ENCODE data around the gene OR10G8. TPM values are rescaled to one million over a fixed set of nuclear protein-coding genes. Genes with fewer than 3 reads are reported as not detected.

The OR10G8 gene
- total and polyA plus RNA-seq, 2 experiments from 2014 or later: 0.47 TPM; not detected in 1

DNA sequence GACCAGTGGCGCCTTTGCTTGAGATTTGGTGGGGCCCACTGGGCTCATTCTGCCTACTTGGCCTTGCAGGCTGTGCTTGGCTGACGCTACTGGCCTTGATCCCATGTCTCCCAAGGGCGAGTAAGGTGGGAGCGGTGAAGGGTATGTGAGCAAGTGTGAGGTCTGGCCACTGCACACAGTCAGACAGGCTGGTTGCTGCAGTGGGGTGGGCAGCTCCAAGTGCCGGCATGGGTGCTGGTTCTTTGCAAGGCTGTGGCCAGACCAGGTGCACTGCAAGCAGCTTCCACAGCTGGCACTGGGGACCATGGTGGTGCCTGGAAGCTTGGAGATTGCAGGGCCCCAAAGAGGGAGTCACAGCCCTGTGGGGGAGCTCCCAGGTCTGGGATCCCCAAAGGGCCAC, 48.0 kb downstream of the OR10G8 start:
- no peaks in the 10 kb centered on the region for H3K9me2 ChIP-seq (replicated peaks; ENCODE audit: insufficient read depth)
- no peak overlapping the region for H3K4me2 ChIP-seq
- no peak for DNase-seq (ENCODE audit: low spot score)
- no peaks in the 10 kb centered on the region for H3K9me3 ChIP-seq (ENCODE audit: low read depth)
- no peaks in the 10 kb centered on the region for H4K20me1 ChIP-seq (ENCODE audit: insufficient read depth, poor library complexity, severe bottlenecking)
- no peak overlapping the region for H3K27ac ChIP-seq
- TF ChIP-seq EZH2phosphoT487 (IDR thresholded peaks at IDR 0.05; ENCODE audit: low read depth, severe bottlenecking, unreplicated experiment) (no peak), EZH2 (IDR thresholded peaks at IDR 0.05; ENCODE audit: borderline replicate concordance) (no peak)
- TF ChIP-seq, protein P1, sequence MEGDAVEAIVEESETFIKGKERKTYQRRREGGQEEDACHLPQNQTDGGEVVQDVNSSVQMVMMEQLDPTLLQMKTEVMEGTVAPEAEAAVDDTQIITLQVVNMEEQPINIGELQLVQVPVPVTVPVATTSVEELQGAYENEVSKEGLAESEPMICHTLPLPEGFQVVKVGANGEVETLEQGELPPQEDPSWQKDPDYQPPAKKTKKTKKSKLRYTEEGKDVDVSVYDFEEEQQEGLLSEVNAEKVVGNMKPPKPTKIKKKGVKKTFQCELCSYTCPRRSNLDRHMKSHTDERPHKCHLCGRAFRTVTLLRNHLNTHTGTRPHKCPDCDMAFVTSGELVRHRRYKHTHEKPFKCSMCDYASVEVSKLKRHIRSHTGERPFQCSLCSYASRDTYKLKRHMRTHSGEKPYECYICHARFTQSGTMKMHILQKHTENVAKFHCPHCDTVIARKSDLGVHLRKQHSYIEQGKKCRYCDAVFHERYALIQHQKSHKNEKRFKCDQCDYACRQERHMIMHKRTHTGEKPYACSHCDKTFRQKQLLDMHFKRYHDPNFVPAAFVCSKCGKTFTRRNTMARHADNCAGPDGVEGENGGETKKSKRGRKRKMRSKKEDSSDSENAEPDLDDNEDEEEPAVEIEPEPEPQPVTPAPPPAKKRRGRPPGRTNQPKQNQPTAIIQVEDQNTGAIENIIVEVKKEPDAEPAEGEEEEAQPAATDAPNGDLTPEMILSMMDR (IDR thresholded peaks at IDR 0.05; ENCODE audit: poor library complexity): no peak
- no peak overlapping the region for H3K4me3 ChIP-seq
- no peaks in the 10 kb centered on the region for H3K4me1 ChIP-seq (ENCODE audit: insufficient read depth)
- no peaks in the 10 kb centered on the region for H3K27me3 ChIP-seq
- H3K36me3 ChIP-seq (replicated peaks; ENCODE audit: insufficient read depth, low read depth): no peaks in the 10 kb centered on the region
- no peak overlapping the region for H2AFZ ChIP-seq
- H3K79me2 ChIP-seq: no peaks in the 10 kb centered on the region
- 98% methylated on average over 5 of the region's 5 CpGs for WGBS (ENCODE audit: low lambda C conversion rate, missing lambda C conversion rate)

DNA sequence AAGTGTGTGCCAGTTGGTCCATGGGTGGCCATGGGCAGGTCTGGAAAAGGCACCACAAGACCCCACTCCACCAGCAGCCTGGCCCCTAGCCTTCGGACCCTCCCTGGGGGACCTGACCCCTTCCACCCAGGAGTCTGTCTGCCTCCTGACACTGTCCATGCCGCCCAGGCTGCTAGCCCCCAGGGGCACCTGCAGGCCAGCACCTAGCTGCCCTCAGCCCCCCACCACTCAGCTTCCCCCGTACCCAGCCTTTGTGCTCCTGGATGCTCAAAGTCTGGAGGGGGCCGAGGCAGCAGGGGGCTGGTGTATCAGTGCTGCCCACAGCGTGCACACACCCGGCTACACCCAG, 48.9 kb downstream of the OR10G8 start:
- Histone ChIP-seq H3K9me2 (replicated peaks; ENCODE audit: insufficient read depth) (no peaks in the 10 kb centered on the region), H4K20me1 (ENCODE audit: insufficient read depth, poor library complexity, severe bottlenecking) (no peaks in the 10 kb centered on the region), H3K27me3 (no peaks in the 10 kb centered on the region), H3K27ac (no peak overlapping the region), H3K4me1 (ENCODE audit: insufficient read depth) (no peaks in the 10 kb centered on the region), H3K79me2 (no peaks in the 10 kb centered on the region), H3K4me2 (no peak overlapping the region), H3K9me3 (ENCODE audit: low read depth) (no peaks in the 10 kb centered on the region), H3K4me3 (no peak overlapping the region), H3K36me3 (replicated peaks; ENCODE audit: insufficient read depth, low read depth) (no peaks in the 10 kb centered on the region), H2AFZ (no peak overlapping the region)
- 93% methylated on average over 6 of the region's 6 CpGs for WGBS (ENCODE audit: low lambda C conversion rate, missing lambda C conversion rate)
- no peak for TF ChIP-seq EZH2phosphoT487 (IDR thresholded peaks at IDR 0.05; ENCODE audit: low read depth, severe bottlenecking, unreplicated experiment)
- TF ChIP-seq, protein P1 (IDR thresholded peaks at IDR 0.05; ENCODE audit: poor library complexity): no peak
- no peak for TF ChIP-seq EZH2 (IDR thresholded peaks at IDR 0.05; ENCODE audit: borderline replicate concordance)
- DNase-seq (ENCODE audit: low spot score): no peak

DNA sequence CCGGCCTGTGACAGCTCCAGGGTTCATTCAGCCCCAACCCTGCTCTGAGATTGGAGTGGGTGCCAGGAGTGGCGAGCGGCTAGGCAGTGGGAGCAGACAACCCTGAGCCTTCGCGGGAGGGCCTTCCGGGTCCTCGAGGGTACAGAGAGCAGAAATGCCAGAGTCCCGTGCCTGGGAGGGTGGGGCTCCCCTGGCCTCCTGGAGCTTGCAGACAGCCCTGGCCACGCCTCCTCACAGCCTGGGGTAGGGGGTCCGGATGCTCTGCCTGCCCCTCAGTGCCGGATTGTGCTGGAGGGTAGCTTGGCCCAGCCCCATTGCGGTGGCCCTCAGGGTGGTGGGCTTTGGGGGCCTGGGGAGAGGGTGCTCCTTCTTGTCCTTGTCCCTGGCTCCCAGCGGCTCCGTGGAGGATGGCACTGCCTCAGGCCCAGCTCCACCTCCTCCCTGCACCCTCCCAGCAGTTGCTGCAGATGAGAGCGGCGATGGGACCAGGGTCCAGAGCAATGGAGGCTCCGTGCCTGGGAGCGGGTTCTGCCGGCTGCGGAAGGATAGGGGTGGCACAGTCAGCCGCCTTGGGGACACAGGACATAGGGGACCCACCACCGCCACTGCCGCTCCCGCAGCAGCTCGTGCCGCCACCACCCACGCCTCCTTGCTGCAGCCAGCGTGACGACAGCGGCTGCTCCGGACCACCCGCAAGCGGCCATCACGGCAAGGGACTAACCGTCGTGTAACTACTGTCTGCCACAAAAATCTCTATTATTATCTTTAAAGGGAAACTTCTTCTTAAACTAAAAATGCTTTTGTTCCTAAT, 49.4 kb downstream of the OR10G8 start:
- no peaks in the 10 kb centered on the region for H3K9me2 ChIP-seq (replicated peaks; ENCODE audit: insufficient read depth)
- H3K4me2 ChIP-seq: no peak overlapping the region
- no peak for DNase-seq (ENCODE audit: low spot score)
- H3K79me2 ChIP-seq: no peaks in the 10 kb centered on the region
- no peak for TF ChIP-seq EZH2phosphoT487 (IDR thresholded peaks at IDR 0.05; ENCODE audit: low read depth, severe bottlenecking, unreplicated experiment)
- TF ChIP-seq EZH2 (IDR thresholded peaks at IDR 0.05; ENCODE audit: borderline replicate concordance): no peak
- TF ChIP-seq, protein P1 (IDR thresholded peaks at IDR 0.05; ENCODE audit: poor library complexity): no peak
- no peaks in the 10 kb centered on the region for H3K4me1 ChIP-seq (ENCODE audit: insufficient read depth)
- H4K20me1 ChIP-seq (ENCODE audit: insufficient read depth, poor library complexity, severe bottlenecking): no peaks in the 10 kb centered on the region
- no peak overlapping the region for H2AFZ ChIP-seq
- 92% methylated on average over 36 of the region's 36 CpGs for WGBS (ENCODE audit: low lambda C conversion rate, missing lambda C conversion rate)
- no peaks in the 10 kb centered on the region for H3K27me3 ChIP-seq
- no peak overlapping the region for H3K4me3 ChIP-seq
- H3K9me3 ChIP-seq (ENCODE audit: low read depth): no peaks in the 10 kb centered on the region
- H3K27ac ChIP-seq: no peak overlapping the region
- no peaks in the 10 kb centered on the region for H3K36me3 ChIP-seq (replicated peaks; ENCODE audit: insufficient read depth, low read depth)

All from hepatocyte (in vitro differentiated cells).